Epithelial cell of proximal tubule (primary cell): ENCODE results near the gene ENAH. TPM values are rescaled to one million over a fixed set of nuclear protein-coding genes. Genes with fewer than 3 reads are reported as not detected.
"Not testable (repeated sequence)": the region's sequence is repeated elsewhere in the genome, so short reads cannot be mapped to it uniquely, and the experiment has no call there.

ENCODE experiments used
- DNase-seq: peaks from one replicate; pipeline ENCODE4 v3.0.0-alpha.2; 2011; ENCODE audit warnings: low read depth
- H3K4me3 ChIP-seq: 2 replicates; pipeline ENCODE4 v1.5.1; 2011; ENCODE audit warnings: low read depth, mild to moderate bottlenecking, low read length
- CTCF ChIP-seq: conservative IDR thresholded peaks from 2 replicates; pipeline ENCODE4 v1.5.1; 2012; ENCODE audit warnings: low read depth, mild to moderate bottlenecking, low read length
- total RNA-seq: library from RNA; depleted of rRNA; stranded (reverse); fragments of >200 nt; gene quantifications from 2 replicates; pipeline ENCODE4 v1.2.3, GENCODE V29; 2015

The ENAH gene
- total RNA-seq, 1 donor from 2014 or later: 37.7 TPM

- no peak for TF ChIP-seq CTCF
- no peak for DNase-seq
- H3K4me3 ChIP-seq: no peak overlapping the region
These were observed 23.4 kb downstream of the ENAH start for GRCh38 chr1:225629483-225629882.

GRCh38 chr1:225628794-225629193 is 24.1 kb downstream of the ENAH start:
- H3K4me3 ChIP-seq, DNase-seq: not testable (repeated sequence)

GRCh38 chr1:225627304-225627947 is 25.5 kb downstream of the ENAH start:
- no peak for DNase-seq
- H3K4me3 ChIP-seq: no peak overlapping the region
- no peak for TF ChIP-seq CTCF

GRCh38 chr1:225626698-225627097 is 26.2 kb downstream of the ENAH start:
- H3K4me3 ChIP-seq: no peak overlapping the region
- no peak for TF ChIP-seq CTCF
- no peak for DNase-seq

- no peak overlapping the region for H3K4me3 ChIP-seq
- DNase-seq: no peak
- TF ChIP-seq CTCF: no peak
These were observed 35.0 kb downstream of the ENAH start for GRCh38 chr1:225617956-225618355.

GRCh38 chr1:225617479-225617878 is 35.4 kb downstream of the ENAH start:
- TF ChIP-seq CTCF: no peak
- DNase-seq: no peak
- no peak overlapping the region for H3K4me3 ChIP-seq

- DNase-seq, H3K4me3 ChIP-seq: not testable (repeated sequence)
These were observed 37.5 kb downstream of the ENAH start for GRCh38 chr1:225615403-225615790.

GRCh38 chr1:225613006-225613405 is 39.9 kb downstream of the ENAH start:
- no peak overlapping the region for H3K4me3 ChIP-seq
- no peak for DNase-seq
- TF ChIP-seq CTCF: no peak
